HCT116 (cell line): ENCODE results near the gene PDLIM3.

Experiments
- CEBPB ChIP-seq: IDR thresholded peaks from 2 replicates; pipeline ENCODE4 v1.6.1; 2012; ENCODE audit warnings: low read depth
- EZH2 ChIP-seq: fragments of 200-600 bp; sonication (generic); IDR thresholded peaks from 2 replicates; pipeline ENCODE4 v1.6.1; 2017; ENCODE audit warnings: antibody characterized with exemption, mixed run types

DNA sequence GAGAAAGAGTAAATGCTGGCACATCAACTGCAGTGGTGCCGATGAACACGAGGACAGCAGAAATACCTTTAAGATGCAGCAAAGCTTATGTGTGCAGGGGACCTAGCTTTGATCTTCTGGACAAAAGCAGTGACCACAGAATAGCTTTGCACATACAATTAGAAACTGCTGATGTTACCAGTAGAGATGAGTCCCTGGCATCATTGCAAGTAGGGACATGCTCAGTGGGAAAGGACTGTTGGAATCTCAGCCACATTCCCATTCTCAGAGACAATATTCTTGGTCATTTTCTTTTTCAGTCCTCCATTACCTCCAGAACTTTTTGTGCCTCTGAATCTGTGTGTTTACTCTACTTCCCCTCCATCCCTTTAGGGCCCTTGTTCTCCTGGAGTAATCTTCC, 16.9 kb upstream of the PDLIM3 start:
- TF ChIP-seq CEBPB, result no peak
- no peak for TF ChIP-seq EZH2
